A549 (cell line): ENCODE data around the gene PBX2.
"Not testable (repeated sequence)": the region's sequence is repeated elsewhere in the genome, so short reads cannot be mapped to it uniquely, and the experiment has no call there.

Experiments used
- CTCF ChIP-seq: fragments of >200 bp; sonication (Bioruptor Twin); formaldehyde crosslinking; IDR thresholded peaks from 3 replicates; pipeline ENCODE4 v1.5.1; 2016
- EP300 ChIP-seq, 2 experiments: fragments of >200 bp; sonication (Bioruptor Twin); formaldehyde crosslinking; IDR thresholded peaks; 2 replicates in 1 of 2; 3 replicates in 1 of 2; pipeline ENCODE4 v1.6.1; 2016 to 2017
- ESRRA ChIP-seq: fragments of 150-350 bp; IDR thresholded peaks from 2 replicates; pipeline ENCODE4 v1.6.1; 2014; ENCODE audit warnings: mild to moderate bottlenecking, low read length, borderline replicate concordance
- POLR2A ChIP-seq: IDR thresholded peaks from 2 replicates; pipeline ENCODE4 v1.6.1; 2012; ENCODE audit warnings: mild to moderate bottlenecking, low read length
- RAD21 ChIP-seq, 2 experiments: fragments of >200 bp in 1 of 2; sonication (Bioruptor Twin) in 1 of 2; formaldehyde crosslinking in 1 of 2; IDR thresholded peaks in 1 of 2; conservative IDR thresholded peaks in 1 of 2; 2 replicates in 1 of 2; 3 replicates in 1 of 2; pipeline ENCODE4 v1.6.1; 2012 to 2018; ENCODE audit warnings: inconsistent platforms in 1 of 2
- RFX5 ChIP-seq: fragments of 450-650 bp; IDR thresholded peaks from 2 replicates; pipeline ENCODE4 v1.7.1; 2014; ENCODE audit warnings: antibody characterized with exemption, mild to moderate bottlenecking, moderate library complexity
- TFCP2L1 ChIP-seq: fragments of 250-450 bp; sonication (Bioruptor Pico); IDR thresholded peaks from 2 replicates; pipeline ENCODE4 v1.5.0; 2021; ENCODE audit warnings: mild to moderate bottlenecking

DNA sequence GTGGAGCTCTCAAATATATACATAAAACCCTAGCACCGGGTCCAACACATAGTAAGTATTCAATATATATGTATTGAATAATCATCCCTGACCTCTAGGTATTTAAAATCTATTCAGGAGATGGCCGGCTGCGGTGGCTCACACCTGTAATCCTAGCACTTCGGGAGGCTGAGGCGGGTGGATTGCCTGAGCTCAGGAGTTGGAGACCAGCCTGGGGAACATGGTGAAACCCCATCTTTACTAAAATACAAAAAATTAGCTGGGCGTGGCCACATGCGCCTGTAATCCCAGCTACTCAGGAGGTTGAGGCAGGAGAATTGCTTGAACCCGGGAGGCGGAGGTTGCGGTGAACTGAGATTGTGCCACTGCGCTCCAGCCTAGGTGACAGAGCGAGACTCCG lies 3.1 kb upstream of the PBX2 start:
- TF ChIP-seq CTCF; ESRRA; RFX5; POLR2A; TFCP2L1; RAD21 (conservative IDR thresholded peaks at IDR 0.05 in 1 of 2, IDR thresholded peaks at IDR 0.05 in 1 of 2); EP300 (IDR thresholded peaks at IDR 0.05): not testable (repeated sequence)
